Esophagus muscularis mucosa (tissue), 3 donors: Measurements from ENCODE around the gene USHBP1.
"Not testable (repeated sequence)": the region's sequence is repeated elsewhere in the genome, so short reads cannot be mapped to it uniquely, and the experiment has no call there.

ENCODE experiments used
- CTCF ChIP-seq, 3 experiments: fragments of 200-600 bp in 2 of 3; fragments of 450-650 bp in 1 of 3; sonication (generic) in 2 of 3; IDR thresholded peaks; one replicate each; pipeline ENCODE4 v1.5.1; 2017 to 2019; ENCODE audit warnings: antibody characterized with exemption in 3 of 3, mild to moderate bottlenecking in 2 of 3, moderate library complexity in 1 of 3
- EP300 ChIP-seq: sonication (generic); formaldehyde crosslinking; IDR thresholded peaks from one replicate; pipeline ENCODE4 v1.6.1; 2017; ENCODE audit warnings: antibody characterized with exemption

DNA sequence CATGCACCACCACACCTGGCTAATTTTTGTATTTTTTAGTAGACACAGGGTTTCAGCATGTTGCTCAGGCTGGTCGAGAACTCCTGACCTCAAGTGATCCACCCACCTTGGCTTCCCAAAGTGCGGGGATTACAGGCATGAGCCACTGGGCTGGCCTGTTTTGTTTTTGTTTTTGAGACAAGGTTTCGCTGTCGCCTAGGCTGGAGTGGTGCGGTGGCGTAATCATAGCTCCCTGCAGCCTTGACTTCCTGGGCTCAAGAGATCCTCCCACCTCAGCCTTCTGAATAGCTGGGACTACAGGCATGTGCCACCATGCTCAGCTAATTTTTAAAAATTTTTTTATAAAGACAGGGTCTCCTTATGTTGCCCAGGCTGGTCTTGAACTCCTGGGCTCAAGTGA, 31.0 kb upstream of the USHBP1 start:
- TF ChIP-seq CTCF (IDR thresholded peaks at IDR 0.05); EP300: not testable (repeated sequence)
